Keratinocyte (primary cell): ENCODE measurements around the gene LHX3.

Source experiments
- EZH2 ChIP-seq: IDR thresholded peaks from one replicate; pipeline ENCODE4 v1.6.1; 2012; ENCODE audit warnings: inconsistent platforms, mild to moderate bottlenecking, low read length, moderate library complexity
- TF ChIP-seq, protein P1 (sequence below), 3 experiments: IDR thresholded peaks in 1 of 3; conservative IDR thresholded peaks in 1 of 3; optimal IDR thresholded peaks in 1 of 3; 2 replicates in 2 of 3; 3 replicates in 1 of 3; pipeline versions ENCODE3 to v1.5.1; 2011; ENCODE audit warnings: low read length in 3 of 3, mild to moderate bottlenecking in 3 of 3, moderate library complexity in 2 of 3, control low read depth in 1 of 3, inconsistent platforms in 1 of 3; ENCODE audit not compliant: insufficient read depth in 2 of 3; ENCODE audit errors: extremely low read depth in 1 of 3

GRCh38 chr9:136155576-136155975, 49.4 kb downstream of the LHX3 start:
- TF ChIP-seq EZH2: no peak
- TF ChIP-seq, protein P1, sequence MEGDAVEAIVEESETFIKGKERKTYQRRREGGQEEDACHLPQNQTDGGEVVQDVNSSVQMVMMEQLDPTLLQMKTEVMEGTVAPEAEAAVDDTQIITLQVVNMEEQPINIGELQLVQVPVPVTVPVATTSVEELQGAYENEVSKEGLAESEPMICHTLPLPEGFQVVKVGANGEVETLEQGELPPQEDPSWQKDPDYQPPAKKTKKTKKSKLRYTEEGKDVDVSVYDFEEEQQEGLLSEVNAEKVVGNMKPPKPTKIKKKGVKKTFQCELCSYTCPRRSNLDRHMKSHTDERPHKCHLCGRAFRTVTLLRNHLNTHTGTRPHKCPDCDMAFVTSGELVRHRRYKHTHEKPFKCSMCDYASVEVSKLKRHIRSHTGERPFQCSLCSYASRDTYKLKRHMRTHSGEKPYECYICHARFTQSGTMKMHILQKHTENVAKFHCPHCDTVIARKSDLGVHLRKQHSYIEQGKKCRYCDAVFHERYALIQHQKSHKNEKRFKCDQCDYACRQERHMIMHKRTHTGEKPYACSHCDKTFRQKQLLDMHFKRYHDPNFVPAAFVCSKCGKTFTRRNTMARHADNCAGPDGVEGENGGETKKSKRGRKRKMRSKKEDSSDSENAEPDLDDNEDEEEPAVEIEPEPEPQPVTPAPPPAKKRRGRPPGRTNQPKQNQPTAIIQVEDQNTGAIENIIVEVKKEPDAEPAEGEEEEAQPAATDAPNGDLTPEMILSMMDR (optimal IDR thresholded peaks at IDR 0.05 in 1 of 3, IDR thresholded peaks at IDR 0.05 in 1 of 3, conservative IDR thresholded peaks at IDR 0.05 in 1 of 3; ENCODE audit: extremely low read depth in 1 of 3, insufficient read depth in 2 of 3, low read length in 3 of 3): no peak
